ENCODE measurements around the gene OTX1.

The OTX1 gene

DNA sequence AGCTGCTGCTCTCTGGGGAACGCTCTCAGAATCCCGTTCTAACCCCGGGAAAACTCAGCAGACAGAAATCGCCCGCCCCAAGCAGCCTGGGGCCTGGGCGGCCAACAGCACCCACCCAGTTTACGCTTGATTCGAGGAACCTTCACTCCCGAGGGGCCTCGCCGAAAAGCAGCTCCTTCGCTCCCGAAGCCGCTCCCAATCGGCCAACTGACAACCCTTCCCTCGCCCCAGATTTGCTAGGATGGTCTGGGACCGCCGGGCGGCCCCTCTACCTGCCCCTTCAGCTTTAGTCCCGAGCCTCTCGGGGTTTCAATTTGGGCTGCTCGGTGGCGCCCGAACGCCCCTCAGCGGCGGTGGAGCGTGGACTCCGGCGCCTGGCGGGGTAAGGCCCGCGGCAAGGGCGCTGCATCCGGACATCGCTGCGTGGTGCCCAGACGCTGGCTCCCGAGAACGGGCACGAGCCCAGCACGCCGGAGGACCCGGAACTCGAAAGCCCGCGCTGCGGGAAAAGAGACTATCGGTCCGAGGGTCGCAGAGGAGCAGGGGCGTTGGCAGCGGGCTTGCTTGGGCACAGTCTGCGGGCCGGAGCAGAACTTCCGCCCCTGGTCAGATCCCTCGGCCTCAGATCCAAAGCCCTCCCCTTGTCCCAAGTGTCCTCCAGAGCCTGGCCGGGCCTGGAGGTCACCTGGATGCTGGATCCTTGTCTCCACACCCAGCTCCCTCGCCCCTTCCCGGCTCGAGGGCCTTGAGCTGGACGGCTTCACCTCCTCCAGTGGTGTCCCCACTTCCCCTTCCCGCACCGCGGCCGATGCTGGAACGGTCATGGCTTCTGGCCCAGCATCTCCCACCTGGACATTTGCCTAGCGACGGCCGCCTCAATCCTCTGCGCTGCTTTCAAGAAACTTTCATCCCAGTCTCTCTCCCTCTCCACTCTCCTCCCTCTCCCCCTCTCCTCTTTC lies 3.0 kb upstream of the OTX1 start:
- no peak for DNase-seq (ENCODE audit: low read depth)

GRCh38 chr2:63048367-63049171 lies 2.1 kb upstream of the OTX1 start:
- DNase-seq (ENCODE audit: low read depth), result no peak

DNA sequence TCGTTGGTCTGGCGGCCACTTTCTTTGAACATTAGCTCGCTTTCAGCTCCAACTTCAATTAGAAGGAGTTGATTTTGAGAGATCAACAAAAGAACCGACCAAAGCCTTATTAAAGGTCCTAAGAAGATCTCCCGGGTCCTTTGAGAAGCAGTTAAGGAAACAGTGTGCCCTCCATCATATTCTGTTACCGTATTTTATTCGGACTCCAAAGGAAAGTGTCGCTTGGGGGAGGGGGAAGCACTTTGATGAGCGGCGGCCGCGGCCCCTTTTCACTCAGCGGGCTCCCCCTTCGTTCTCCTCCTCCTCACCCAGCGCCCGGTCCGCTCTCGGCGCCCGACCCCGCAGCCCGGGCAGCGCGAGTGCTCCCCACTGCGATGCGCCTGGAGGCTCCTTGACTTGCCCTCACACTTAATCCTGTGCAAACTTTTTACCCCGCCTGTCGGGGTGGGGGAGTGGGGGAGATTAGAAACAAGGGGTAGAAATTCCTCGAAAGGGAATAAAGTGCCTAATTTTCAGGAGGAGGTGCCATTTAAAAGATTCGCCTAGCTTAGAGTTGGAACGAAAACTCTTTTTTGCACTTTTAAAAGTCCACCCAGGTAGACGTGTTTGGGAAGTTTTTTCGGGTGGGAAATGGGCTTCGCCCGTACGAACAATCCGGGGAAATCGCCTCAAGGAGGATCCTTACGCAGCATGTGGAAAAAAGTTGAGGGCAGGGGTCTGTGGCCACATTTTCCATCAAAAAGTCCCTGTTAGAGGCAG lies 1.2 kb upstream of the OTX1 start:
- no peak for DNase-seq (ENCODE audit: low read depth)

GRCh38 chr2:63049970-63050333 lies 678 bp upstream of the OTX1 start:
- DNase-seq (ENCODE audit: low read depth), result no peak

DNA sequence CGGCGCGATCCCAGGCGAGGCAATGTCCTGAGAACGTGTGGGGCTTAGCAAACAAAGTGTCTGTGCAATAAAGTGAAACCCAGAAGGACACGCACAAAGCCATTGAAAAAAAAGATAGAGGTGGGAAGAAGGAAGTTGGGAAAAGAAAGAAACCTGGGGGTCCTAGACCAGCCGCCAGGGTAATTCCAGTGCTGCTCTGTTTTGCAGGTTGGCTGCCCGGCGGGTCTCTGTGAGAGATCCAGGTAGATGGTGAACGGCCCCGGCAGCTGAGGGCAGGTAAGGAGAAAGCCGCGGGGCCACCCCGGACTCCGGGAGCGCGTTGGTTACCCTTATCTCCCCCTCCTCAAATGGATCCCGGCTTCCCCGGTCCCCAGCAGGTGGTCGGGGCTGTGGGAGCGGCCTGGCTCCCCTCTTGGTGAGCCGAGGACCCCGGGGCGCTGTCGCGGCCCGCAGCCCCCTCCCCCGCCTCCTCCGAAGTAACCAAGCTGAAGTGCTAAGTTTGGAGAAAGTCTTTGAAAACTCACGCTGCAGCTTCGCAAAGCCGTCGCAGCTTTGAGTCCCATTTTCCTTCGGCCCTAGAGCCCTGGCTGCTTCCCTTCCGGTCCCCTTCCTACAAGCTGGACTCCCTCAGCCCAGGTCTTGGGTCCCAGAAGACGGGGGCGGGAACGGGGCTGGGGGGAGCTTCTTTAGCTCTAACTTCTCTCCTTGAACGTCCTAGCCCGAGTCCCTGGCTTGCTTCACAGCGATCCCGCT lies 588 bp downstream of the OTX1 start:
- no peak for DNase-seq (ENCODE audit: low read depth)

- DNase-seq (ENCODE audit: low read depth), result no peak
These were observed 1.2 kb downstream of the OTX1 start for GRCh38 chr2:63051795-63052333.

DNA sequence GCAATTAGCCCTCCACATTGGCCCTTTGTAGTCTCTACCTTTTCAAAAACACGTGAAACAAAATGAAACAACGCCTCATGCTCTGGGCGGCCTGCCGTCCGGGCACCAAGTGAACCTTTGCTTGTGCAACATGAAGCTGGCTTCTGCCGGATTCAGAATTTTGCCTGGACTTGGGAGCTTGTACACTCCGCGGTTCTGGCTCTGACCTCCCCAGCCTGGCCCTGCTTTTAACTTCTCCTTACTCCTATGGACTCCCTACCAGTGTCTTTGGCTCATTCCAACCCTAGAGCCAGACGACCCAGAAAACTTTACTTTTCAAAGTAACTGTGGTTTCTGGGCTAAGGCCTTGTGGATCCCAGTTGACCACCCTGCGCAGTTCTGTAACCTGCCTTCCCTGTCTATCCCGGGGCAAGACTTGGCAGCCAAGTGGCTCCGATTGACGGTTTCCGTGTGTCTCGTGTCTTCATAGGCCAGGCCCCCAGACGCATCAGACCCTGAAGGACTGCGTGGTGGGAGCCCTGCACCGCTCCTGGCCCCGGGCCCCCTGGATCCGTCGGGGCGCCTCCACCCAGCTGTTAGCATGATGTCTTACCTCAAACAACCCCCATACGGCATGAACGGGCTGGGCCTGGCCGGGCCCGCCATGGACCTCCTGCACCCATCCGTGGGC lies 1.9 kb downstream of the OTX1 start:
- no peak for DNase-seq (ENCODE audit: low read depth)

- no peak for DNase-seq (ENCODE audit: low read depth)
These were observed 2.7 kb downstream of the OTX1 start for GRCh38 chr2:63053081-63053888.

DNA sequence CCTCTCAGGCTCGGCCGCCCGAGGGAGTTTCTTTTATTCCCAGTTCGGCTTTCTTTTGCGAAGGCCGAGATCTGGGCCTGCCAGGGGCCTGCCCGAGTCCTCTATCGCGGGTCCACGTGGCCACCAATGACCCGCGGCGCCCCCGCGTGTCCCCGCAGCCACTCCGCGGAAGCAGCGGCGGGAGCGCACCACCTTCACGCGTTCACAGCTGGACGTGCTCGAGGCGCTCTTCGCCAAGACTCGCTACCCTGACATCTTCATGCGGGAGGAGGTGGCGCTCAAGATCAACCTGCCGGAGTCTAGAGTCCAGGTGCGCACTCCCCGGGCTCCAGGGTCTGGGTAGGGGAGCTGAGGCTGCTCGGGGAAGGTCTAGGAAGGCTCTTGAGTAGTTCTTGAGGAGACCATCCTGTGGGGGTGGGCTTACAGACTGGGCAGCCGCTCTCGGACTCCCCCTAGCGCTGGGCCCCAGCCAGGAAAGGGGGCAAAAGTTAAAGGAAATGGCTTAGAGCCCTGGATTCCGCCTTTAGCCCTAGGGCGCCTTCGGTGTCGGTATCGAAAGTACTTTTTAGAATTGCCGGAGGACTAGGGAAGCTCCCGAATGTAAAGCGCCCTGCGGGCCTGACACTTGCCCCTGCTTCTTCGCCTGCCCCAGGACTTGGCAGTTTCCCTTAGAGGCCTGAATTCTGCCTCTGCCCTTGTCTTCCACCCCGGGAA lies 3.4 kb downstream of the OTX1 start:
- no peak for DNase-seq (ENCODE audit: low read depth)

DNA sequence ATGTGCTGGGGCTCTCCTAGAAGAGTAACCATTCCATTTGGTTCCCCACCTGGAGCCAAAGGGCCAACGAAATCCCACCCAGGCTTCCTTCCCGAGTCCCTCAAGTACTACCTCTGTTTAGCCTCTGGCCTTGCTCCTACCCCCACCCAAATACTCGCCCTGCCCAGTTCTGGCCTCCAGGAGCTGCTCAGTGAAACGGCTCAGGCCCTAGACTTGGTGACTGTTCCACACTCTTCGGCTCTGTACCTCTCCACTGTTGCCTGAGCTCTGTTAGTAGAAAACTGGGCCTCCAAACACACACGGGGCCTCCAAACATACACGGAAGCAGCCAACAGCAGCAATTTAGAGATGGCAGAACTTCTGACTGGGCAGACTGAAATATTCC lies 4.2 kb downstream of the OTX1 start:
- no peak for DNase-seq (ENCODE audit: low read depth)

- no peak for DNase-seq (ENCODE audit: low read depth)
These were observed 4.8 kb downstream of the OTX1 start for GRCh38 chr2:63055226-63056106.

DNA sequence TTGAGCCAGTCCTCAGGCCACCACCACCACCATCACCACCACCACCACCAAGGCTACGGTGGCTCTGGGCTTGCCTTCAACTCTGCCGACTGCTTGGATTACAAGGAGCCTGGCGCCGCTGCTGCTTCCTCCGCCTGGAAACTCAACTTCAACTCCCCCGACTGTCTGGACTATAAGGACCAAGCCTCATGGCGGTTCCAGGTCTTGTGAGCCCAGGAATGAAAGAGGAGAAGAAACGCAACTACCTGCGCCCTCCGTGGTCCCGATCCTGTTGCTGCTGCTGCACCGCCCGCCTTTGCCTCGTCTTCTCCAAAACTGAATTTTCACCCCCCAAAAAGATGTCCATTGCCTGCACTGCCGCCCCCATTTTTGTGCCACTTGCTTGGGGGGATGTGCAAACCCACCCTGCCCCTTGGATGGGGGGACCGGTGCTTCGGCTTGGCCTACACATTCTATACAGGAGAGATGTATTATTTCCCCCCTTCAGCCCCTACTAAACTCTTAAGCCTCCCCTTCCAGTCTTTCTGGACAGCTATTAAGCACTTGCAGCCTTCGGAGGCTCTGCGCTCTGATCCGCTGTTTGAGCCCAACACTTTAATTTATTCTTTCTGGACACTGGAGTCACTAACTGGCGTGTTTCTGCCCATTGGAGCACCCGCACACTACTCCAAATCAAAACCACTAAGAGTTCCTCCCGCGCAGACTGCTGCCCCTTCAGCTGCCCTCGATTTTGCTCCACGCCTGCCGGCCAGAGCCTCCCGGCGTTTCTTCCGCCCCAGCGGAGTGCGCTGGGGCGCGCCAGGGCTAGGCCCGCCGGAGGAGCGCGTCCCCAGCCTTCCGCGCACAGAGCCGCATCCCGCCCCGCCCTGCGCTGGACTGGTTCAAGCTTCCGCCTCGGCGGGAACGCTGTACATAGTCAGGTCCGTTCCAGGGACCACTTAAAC lies 5.7 kb downstream of the OTX1 start:
- no peak for DNase-seq (ENCODE audit: low read depth)

- no peak for DNase-seq (ENCODE audit: low read depth)
These were observed 6.9 kb downstream of the OTX1 start for GRCh38 chr2:63057249-63058143.

DNA sequence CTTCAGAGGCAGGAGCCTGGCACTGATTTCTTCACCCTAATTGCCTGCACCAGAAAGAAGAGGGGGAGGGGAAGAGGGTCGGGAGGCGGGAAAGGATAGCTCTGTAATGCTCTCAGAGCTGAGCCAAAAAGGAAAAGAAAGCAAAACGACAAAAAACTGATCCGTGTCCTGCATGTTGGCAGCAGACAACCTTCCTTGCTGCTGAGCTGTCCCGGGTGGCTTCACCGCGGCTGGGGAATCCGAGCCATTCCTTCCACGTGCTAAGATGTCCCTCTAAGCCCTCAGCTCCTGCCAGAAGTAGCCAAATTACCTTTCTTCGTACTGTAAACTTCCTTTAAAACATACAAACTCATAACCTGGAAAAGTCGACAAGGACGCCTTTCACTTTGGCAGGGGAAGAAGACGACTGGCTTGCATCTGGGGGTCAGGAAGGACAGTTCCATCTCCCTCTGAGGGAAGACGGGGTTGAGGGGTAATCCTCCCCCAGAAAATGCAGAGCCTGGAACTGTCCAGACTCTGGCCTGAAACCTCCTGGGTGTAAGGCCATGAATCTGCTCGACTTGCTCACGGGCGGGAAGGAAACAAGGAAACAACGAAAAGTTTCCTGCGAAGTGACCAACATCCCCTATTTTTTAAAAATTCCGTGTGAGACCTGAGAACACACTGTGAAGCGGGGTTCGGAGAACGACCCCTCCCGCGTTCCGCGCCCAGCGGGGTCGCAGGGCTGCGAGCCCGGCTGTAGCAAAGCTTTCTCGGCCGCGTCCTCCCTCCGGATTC lies 7.7 kb downstream of the OTX1 start:
- no peak for DNase-seq (ENCODE audit: low read depth)

All from stimulated activated CD8-positive, alpha-beta memory T cell treated with anti-CD3 and anti-CD28 coated beads, Interleukin-7, amount 100 ng/mL, for 24 hours (primary cell).